GM13976 (cell line): ENCODE measurements around the gene FBXW7.

Experiments
- DNase-seq: peaks from one replicate; pipeline ENCODE4 v3.0.0; 2012; ENCODE audit warnings: low spot score
- in situ Hi-C: fragments of 300-500 bp; cut with MboI; formaldehyde crosslinking; loops from one replicate; pipeline ENCODE4 v1.12.0; 2022; ENCODE audit warnings: low sequenced_read_pairs, mixed read lengths, inconsistent platforms; ENCODE audit not compliant: unreplicated experiment
- TF ChIP-seq, protein P1 (sequence below): IDR thresholded peaks from 2 replicates; pipeline ENCODE4 v1.5.1; 2012; ENCODE audit warnings: borderline replicate concordance, mild to moderate bottlenecking; ENCODE audit not compliant: insufficient read depth; ENCODE audit errors: extremely low read depth, missing control alignments, control extremely low read depth

The FBXW7 gene

DNA sequence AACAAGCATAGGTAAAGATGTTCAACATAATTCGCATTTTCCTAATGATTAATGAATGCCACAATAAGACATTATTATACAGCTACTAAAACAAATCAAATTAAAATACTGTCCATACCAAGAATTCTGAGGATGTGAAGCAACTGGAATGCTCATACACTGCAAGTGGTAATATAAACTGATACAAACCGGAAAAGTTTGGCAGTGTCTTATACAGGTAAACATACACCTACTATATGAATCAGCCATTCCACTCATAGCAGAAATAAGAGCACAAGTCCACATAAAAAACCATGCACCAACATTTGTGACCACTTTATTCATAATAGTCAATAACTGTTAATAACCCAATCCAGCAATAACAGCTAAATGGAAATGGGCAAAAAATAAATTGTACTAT lies 79.3 kb downstream of the FBXW7 start:
- TF ChIP-seq, protein P1, sequence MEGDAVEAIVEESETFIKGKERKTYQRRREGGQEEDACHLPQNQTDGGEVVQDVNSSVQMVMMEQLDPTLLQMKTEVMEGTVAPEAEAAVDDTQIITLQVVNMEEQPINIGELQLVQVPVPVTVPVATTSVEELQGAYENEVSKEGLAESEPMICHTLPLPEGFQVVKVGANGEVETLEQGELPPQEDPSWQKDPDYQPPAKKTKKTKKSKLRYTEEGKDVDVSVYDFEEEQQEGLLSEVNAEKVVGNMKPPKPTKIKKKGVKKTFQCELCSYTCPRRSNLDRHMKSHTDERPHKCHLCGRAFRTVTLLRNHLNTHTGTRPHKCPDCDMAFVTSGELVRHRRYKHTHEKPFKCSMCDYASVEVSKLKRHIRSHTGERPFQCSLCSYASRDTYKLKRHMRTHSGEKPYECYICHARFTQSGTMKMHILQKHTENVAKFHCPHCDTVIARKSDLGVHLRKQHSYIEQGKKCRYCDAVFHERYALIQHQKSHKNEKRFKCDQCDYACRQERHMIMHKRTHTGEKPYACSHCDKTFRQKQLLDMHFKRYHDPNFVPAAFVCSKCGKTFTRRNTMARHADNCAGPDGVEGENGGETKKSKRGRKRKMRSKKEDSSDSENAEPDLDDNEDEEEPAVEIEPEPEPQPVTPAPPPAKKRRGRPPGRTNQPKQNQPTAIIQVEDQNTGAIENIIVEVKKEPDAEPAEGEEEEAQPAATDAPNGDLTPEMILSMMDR, result no peak
- DNase-seq, result no peak
- in situ Hi-C loops, result no loop called here

DNA sequence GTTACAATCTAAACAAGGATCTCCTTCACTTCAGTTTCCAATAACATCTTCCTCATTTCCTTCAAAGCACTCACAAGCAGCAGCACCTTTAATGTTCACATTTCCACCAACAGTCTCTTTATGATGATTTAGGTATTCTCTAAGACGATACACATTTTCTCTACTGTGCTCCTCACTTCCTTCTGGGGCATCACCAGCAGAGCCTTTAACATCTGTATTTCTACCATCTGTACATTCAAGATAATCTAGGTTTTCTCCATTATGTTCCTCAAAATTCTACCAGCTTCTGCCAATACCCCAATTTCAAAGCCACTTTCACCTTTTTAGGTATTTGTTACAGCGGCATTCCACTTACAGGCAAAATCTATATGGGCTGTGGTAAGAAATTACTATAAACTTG lies 80.6 kb downstream of the FBXW7 start:
- DNase-seq, result no peak
- in situ Hi-C loops, result no loop called here
- TF ChIP-seq, protein P1, result no peak

DNA sequence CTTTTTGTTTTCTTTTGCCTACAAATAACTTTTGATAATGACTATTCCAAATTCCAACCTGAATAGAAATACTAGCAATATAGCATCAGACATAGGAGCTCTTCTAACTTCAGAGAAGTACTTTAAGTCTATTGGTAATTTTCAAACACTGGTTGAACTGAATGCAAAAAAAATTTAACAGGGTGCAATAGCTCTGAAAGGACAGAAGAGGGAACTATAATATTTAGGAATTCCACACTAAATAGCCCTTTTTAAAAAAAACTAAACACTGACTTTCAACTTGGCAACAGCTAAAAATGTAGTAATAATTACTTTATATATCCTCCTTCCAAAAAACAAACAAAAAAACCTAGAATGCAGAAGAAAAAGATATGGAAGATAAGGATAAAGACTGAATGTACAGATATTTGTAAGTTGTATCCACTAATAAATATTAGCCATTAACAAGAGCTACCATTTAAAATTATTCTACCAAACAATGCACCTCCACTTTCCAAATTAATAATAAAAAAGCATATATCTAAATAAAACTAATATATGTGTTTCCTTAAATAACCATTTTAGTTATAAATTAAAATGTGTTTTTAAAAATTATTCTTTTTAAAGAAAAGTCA lies 81.4 kb downstream of the FBXW7 start:
- no peak for DNase-seq
- in situ Hi-C loops, result no loop called here
- TF ChIP-seq, protein P1, result peak; percentile 9

DNA sequence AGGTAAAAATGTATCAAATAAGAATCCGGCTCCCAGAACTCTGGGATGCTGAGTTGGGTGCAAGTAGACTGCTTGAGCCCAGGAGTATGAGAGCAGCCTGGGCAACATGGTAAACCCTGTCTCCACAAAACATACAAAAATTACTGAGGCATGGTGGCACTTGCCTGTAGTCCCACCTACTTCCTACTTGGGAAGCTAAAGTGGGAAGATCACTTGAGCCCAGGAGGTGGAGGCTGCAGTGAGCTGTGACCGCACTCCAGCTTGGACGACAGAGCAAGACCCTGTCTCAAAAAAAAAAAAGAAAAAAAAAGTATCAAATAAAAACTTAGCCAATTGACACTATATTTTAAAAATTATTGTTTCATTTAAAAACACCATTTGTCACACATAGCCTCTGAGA lies 84.4 kb downstream of the FBXW7 start:
- no peak for DNase-seq
- in situ Hi-C loops, result no loop called here

DNA sequence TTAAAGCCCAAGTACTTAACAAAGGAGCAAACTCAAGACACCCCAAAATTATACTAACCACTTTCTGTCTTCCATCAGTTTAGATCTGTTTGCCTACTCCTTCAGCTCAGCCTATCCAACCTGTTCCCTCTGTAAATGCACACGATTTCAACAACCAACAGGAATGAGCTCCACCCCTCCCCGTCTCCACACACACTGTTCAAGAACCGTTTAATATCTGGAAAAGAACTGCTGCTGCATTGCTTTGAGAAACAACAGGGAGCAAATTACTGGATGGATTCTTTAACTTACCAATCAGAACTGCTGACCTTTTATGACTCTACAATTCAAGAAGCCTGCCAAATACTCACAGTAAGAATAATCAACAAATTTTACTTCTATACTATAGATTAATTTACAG lies 87.0 kb downstream of the FBXW7 start:
- no peak for DNase-seq
- in situ Hi-C loops, result no loop called here
- TF ChIP-seq, protein P1, result no peak

More for the DNA sequence above, 84.4 kb downstream of the FBXW7 start:
- TF ChIP-seq, protein P1, result no peak

DNA sequence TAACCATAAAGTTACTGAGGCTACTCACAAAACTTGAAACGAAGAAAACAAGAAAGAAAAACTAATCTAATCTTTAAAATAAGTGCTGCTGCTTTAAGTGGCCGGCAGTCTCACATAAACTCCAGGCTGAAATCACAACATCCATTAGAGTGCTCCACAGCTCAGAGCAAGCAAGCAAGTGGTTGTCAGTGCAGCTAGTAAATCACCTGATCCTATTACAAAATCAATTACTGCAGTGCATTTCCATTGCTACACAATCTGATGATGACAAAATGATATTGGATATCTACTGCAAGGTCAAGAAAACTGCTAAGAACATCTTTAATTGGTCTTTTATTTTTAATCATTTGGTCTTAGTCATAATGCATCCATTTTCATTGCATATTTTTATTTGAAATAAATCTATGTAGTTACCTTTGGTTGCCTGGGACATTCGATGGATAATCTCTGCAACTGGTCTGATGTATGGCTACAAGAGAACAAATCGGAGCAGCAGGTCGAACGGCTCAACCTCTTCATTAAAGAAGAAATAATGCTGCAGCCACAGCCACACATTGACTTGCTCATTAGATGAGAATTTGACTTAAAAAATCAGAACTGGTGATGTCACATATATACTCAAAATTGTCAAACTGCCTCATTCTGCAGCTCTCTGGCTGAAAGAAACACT lies 87.7 kb downstream of the FBXW7 start:
- TF ChIP-seq, protein P1, result no peak
- no peak for DNase-seq
- in situ Hi-C loops, result no loop called here

DNA sequence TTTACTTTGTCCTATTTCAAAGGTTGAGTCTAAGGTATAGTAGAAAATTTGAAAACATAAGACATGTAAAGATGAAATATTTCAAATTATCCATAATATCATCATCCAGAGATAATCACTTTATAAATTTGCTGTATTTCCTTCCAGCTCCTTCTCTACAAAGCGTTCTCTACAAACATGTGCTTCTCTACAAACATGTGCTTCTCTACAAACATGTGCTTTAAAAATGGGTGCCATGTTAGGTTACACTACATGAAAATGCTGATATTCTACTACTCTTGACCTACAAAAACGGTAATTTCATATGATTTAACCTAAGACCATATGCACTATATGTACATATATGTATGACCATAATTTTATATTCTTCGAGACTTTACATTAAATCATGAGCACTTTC lies 92.0 kb downstream of the FBXW7 start:
- TF ChIP-seq, protein P1, result no peak
- DNase-seq, result no peak
- in situ Hi-C loops, result no loop called here
